Activated naive CD4-positive, alpha-beta T cell treated with anti-CD3 and anti-CD28 coated beads for 36 hours (primary cell): ENCODE data around the gene SRGAP2B. TPM values are rescaled to one million over a fixed set of nuclear protein-coding genes. Genes with fewer than 3 reads are reported as not detected.
"Not testable (repeated sequence)": the region's sequence is repeated elsewhere in the genome, so short reads cannot be mapped to it uniquely, and the experiment has no call there.

Experiments used
- CTCF ChIA-PET: fragments of 350-600 bp; sonication (Branson Sonifier 250); formaldehyde crosslinking; loops from one replicate; lab custom pipeline; 2021; ENCODE audit warnings: antibody characterized with exemption; lab: Charles Lee
- DNase-seq: peaks from one replicate; pipeline ENCODE4 v3.0.0-alpha.2; 2020
- H3K27ac Mint-ChIP-seq: one replicate; pipeline ENCODE4 v1.8.0; 2021; ENCODE audit warnings: mild to moderate bottlenecking, mixed read lengths
- H3K27me3 Mint-ChIP-seq: one replicate; pipeline ENCODE4 v1.8.0; 2021; ENCODE audit warnings: low read depth, mixed read lengths
- H3K36me3 Mint-ChIP-seq: one replicate; pipeline ENCODE4 v1.8.0; 2021; ENCODE audit warnings: low read depth, mixed read lengths
- H3K4me1 Mint-ChIP-seq: one replicate; pipeline ENCODE4 v1.8.0; 2021; ENCODE audit warnings: low read depth, mixed read lengths
- H3K4me3 Mint-ChIP-seq: one replicate; pipeline ENCODE4 v1.8.0; 2021; ENCODE audit warnings: mild to moderate bottlenecking, moderate library complexity, mixed read lengths
- H3K9me3 Mint-ChIP-seq: one replicate; pipeline ENCODE4 v1.8.0; 2021; ENCODE audit warnings: mixed read lengths
- intact Hi-C: fragments of 100-400 bp; cut with micrococcal nuclease; formaldehyde crosslinking; loops from one replicate; pipeline ENCODE4 v1.15.1; 2023
- total RNA-seq, 2 experiments: library from RNA; stranded (reverse); gene quantifications; one replicate each; pipeline ENCODE4 v1.2.3, GENCODE V29; 2021

The SRGAP2B gene
- total RNA-seq, 2 experiments from 2014 or later, result 22.4 to 24.2 TPM

DNA sequence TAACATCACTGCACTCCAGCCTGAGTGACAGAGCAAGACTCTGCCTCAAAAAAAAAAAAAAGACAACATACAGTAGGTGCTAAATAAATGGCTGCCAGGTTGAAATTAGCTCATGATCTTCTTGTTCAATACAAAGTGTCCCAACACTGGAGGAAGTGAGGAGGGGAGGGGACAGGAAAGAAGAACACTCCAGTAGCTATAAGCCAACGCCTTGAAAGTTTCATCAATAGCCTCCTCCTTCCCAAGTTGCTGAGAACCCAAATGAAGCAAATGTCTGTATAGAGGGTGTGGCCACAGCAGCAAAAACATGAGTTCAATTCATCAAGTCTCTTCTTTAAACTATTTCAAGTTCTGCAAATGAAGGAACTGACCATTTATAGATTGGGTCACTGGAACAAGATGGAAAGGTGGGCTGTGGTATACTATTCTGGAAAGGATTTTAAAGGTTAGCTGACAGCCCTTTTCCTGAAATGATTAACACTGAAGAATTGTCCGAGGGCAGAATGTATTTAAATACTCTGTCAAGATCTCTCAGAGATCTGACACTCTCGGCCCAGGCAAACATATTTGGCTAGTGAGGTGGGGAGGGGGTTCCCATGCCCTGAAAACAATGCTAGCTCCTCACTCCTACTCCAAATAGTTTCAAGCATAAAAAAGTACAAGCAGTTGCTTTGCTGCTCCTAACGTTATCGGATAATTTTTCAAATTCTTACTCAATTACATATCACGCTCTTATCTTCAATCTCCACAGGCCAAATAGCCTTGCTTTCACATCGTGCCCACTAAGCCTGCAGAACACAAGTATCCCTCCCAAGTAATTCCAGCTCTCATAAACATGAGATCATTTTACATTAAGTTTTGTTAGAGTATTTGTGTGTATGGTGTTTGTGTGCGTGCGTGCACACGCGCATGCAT lies 17.0 kb downstream of the SRGAP2B start:
- H3K27me3 Mint-ChIP-seq, H3K36me3 Mint-ChIP-seq, intact Hi-C loops, DNase-seq, H3K9me3 Mint-ChIP-seq, H3K4me3 Mint-ChIP-seq, CTCF ChIA-PET, H3K27ac Mint-ChIP-seq, H3K4me1 Mint-ChIP-seq: not testable (repeated sequence)

DNA sequence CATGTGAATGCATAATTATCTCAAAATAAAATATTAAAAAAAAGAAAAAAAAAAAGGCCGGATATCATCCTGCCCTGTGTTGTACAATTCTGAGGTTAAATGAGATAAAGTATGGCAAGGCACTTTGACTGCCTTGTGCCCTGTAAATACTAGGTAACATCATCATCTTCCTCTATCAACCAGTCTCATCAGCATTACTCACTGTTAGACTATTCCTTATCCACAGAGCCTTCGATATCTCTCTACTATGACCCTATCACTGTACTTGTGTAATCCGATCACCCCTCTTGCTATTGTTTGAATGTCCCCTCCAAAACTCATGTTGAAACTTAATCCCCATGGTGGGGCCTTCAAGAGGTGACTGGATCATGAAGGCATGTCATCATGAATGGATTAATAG lies 18.3 kb downstream of the SRGAP2B start:
- DNase-seq, H3K4me3 Mint-ChIP-seq, H3K4me1 Mint-ChIP-seq, H3K9me3 Mint-ChIP-seq, H3K27me3 Mint-ChIP-seq, intact Hi-C loops, CTCF ChIA-PET, H3K36me3 Mint-ChIP-seq, H3K27ac Mint-ChIP-seq: not testable (repeated sequence)

DNA sequence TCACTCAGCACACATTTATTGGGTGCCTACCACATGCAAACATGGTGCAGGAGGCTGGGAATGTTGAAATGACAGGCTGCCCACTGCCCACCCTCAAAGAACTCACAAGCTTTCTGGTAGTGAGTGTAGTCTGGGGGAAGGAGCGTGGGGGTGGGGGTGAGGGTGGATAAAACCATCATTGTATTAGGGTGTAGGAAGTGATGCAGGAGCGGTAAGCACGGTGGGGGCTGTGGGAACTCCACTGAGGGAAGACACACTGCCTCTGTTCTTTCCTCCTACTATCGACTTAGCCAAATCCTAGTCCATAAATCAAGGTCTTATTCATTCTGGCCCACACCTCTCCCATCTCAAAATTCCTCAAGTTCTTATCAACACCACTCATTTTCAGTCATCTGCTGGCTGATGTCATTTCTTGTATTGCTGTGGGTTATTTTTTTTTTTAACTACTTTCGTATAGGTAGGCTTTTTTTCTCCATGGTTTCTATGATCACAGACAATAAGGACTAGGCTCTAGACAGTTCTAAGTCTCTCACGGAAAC lies 21.0 kb downstream of the SRGAP2B start:
- H3K27me3 Mint-ChIP-seq, H3K4me1 Mint-ChIP-seq, H3K4me3 Mint-ChIP-seq, intact Hi-C loops, H3K36me3 Mint-ChIP-seq, DNase-seq, H3K9me3 Mint-ChIP-seq, CTCF ChIA-PET, H3K27ac Mint-ChIP-seq: not testable (repeated sequence)

DNA sequence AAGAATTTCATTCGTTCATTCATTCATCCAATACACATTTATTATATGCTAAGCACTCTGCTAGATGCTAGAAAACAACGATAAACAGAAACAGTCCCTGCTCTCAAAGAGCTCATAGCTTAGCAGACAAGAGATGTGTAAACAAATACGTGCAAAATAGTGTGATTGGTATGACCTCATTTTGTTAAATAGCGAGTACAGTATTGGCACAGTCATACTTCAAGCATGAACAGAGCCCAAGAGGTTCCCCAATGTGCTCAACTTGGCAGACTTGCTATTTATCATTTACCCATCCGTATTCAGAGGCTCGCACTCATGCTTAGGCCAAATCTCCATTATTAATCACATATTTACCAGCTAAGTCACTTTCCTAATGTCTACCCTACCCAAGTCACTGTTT lies 23.6 kb downstream of the SRGAP2B start:
- CTCF ChIA-PET, H3K27me3 Mint-ChIP-seq, DNase-seq, intact Hi-C loops, H3K27ac Mint-ChIP-seq, H3K4me1 Mint-ChIP-seq, H3K9me3 Mint-ChIP-seq, H3K4me3 Mint-ChIP-seq, H3K36me3 Mint-ChIP-seq: not testable (repeated sequence)

DNA sequence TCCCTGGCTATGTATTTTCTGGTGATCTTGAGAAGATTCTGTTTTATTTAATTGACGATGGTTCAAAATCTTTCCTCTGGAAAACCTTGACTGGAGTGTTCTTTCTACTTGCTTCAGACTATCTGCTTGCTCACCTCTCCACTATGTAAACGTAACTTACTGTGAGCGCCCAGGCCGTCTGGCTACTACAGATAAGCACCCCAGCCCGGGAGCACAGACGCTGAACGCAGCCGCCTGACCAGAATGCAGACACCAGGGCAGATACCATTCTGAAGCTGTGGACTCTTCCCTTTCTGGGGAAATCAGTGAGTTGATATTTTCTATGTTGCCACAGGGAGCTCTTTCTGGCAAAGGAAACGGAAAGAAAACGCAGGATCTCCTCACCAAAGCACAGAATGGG lies 28.6 kb downstream of the SRGAP2B start:
- DNase-seq, CTCF ChIA-PET, H3K4me3 Mint-ChIP-seq, H3K27me3 Mint-ChIP-seq, intact Hi-C loops, H3K4me1 Mint-ChIP-seq, H3K36me3 Mint-ChIP-seq, H3K27ac Mint-ChIP-seq, H3K9me3 Mint-ChIP-seq: not testable (repeated sequence)

DNA sequence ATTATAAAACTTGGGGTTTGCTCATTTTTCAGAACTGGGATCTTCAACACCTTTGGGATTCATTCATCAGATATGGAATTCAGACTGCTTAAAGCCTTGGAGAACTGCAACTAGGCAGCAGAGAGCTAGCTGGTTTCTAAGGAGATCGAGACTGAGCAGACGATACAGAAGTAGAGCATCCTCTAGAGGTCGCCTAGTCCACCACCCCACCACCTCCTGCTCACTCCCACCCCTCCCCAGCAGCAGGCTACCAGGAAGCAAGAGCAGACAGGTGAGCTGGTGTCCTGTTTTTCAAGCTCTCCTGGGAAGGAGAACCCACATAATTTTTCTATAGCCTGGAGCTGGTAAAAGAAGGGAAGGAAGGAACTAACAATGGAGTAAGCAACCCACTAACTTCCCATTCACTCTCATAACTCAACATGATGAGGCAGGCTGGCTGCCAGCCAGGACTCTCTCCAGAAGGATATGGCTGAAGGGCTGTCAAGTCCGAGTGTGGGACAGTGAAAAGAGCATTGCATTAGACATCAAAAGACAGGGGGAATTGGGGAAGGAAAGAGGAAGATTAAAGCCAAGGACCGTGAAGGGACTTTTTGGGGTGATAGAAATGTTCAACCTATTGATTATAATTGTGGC lies 29.8 kb downstream of the SRGAP2B start:
- H3K27me3 Mint-ChIP-seq, H3K36me3 Mint-ChIP-seq, intact Hi-C loops, H3K27ac Mint-ChIP-seq, H3K4me1 Mint-ChIP-seq, H3K9me3 Mint-ChIP-seq, CTCF ChIA-PET, DNase-seq, H3K4me3 Mint-ChIP-seq: not testable (repeated sequence)

DNA sequence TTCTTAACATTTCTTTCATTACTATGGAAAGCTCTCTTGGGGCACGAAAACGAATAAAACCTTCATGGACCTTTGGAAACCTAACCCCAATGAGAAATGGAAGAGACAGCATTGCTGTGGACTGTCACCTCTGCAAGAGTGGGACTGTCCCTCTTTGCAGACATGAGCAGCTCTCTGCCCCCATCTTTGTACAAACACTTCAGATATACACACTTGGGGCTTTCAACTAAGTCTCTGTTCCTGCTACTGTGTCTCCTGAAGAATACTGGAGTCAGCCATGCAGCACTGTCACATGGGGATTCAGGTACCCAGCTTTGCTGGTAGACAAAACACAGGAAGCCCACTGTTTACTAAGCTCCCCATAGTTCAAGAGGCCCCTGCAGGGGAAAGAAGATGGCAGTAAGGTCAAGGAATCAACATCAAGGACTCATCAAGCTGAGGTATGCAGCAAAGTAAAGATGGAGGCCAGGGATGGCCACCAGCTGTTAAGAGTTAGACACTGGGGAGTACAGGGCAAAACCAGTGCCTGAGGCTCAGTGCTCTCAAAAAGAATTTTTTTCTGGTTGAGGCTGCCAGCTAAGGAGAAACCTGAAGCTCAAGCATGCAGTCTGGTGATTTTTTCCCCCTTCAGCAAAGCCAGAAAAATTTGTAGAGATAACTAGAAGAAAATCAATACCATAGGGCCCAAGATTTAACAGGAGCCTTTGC lies 31.0 kb downstream of the SRGAP2B start:
- CTCF ChIA-PET, H3K27me3 Mint-ChIP-seq, H3K27ac Mint-ChIP-seq, H3K4me1 Mint-ChIP-seq, H3K36me3 Mint-ChIP-seq, H3K9me3 Mint-ChIP-seq, H3K4me3 Mint-ChIP-seq, intact Hi-C loops: not testable (repeated sequence)
- peak; percentile 3 for DNase-seq

DNA sequence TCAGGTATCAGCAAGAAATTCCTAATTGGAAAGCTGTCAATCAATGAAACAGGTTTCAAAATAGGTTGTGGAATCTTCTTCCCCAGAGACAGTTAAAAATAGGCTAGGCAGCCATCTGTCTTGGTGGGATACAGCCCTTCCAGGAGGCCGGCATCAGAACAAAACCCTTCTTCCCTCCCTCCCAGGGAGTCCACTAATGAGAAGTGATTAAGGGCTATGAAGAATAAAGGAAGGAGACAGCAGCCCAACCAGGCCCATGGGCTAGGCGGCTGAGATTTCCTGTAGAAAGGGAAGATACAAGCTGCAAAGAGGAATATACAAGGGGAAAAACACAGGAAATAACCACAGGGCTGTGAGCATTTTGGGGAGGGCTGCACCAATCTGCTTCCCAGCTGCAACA lies 31.8 kb downstream of the SRGAP2B start:
- H3K9me3 Mint-ChIP-seq, DNase-seq, CTCF ChIA-PET, H3K4me1 Mint-ChIP-seq, H3K27ac Mint-ChIP-seq, H3K36me3 Mint-ChIP-seq, H3K27me3 Mint-ChIP-seq, H3K4me3 Mint-ChIP-seq, intact Hi-C loops: not testable (repeated sequence)

DNA sequence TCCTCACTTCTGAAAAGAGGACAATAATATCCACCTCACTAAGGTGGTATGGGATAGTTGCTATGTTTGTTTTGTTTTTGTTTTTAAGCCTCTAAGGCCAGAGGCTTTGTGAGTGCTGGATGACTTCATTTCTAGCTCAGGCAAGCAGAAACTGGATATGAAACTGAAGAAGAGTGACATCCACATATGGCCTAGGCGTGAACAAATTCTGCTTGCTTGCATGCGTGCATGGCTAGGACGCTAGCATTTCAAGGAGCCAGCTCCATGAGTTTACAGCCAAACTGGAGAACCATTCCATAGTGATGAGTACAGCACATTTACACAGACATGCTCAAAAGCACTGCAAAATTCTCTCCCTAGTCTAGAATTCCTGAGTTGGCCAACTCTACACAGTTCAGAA lies 36.9 kb downstream of the SRGAP2B start:
- H3K27ac Mint-ChIP-seq, intact Hi-C loops, H3K4me3 Mint-ChIP-seq, CTCF ChIA-PET, H3K4me1 Mint-ChIP-seq, H3K27me3 Mint-ChIP-seq, H3K9me3 Mint-ChIP-seq, H3K36me3 Mint-ChIP-seq, DNase-seq: not testable (repeated sequence)

DNA sequence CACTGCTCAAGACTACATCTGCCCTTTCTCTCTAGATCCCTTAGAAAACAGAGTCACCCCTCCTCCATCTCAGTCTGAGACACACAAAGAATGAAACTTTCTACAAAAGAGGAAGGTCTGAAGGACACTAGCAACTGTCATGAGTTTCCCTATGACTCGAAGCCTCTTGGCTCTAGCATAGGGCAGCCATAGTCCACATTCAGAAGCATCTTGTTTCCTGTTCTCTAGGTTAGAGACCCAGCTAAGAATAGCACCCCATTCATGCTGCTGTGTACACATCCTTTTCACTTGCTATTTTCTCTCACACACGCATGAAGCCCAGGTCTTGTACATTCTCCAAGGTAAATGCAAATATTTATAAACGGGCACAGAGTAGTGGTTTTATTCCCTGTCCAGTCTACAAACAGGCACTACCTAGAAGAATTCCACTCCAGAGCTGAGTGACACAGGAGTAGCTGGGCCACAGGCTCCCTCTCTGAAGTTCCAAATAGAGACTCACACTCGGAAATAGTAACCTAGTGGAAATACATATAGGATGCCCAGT lies 39.8 kb downstream of the SRGAP2B start:
- not testable (repeated sequence) for H3K27me3 Mint-ChIP-seq

DNA sequence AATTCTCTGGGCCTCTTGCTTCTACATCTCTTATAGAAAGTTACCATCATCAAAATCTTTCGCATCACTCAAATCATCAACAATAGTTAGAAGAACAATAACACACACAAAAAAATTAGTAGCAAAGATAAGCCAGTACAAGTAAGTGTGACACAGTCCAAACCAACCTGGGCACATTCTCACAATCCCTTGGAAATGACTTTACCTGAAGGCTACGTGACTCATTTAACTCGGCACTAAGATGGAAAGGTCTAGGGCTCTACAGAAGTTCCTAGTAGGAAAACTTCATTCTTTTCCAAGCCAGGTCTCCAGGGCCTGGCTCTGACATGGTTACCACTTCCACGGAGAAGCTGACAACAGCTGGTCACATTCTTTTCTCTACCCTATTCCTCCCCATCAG lies 41.7 kb downstream of the SRGAP2B start:
- H3K27me3 Mint-ChIP-seq, H3K27ac Mint-ChIP-seq, CTCF ChIA-PET, DNase-seq, H3K4me3 Mint-ChIP-seq, intact Hi-C loops, H3K9me3 Mint-ChIP-seq, H3K36me3 Mint-ChIP-seq, H3K4me1 Mint-ChIP-seq: not testable (repeated sequence)

More for the DNA sequence above, 39.8 kb downstream of the SRGAP2B start:
- DNase-seq, CTCF ChIA-PET, H3K4me1 Mint-ChIP-seq, intact Hi-C loops, H3K27ac Mint-ChIP-seq, H3K4me3 Mint-ChIP-seq, H3K36me3 Mint-ChIP-seq, H3K9me3 Mint-ChIP-seq: not testable (repeated sequence)

DNA sequence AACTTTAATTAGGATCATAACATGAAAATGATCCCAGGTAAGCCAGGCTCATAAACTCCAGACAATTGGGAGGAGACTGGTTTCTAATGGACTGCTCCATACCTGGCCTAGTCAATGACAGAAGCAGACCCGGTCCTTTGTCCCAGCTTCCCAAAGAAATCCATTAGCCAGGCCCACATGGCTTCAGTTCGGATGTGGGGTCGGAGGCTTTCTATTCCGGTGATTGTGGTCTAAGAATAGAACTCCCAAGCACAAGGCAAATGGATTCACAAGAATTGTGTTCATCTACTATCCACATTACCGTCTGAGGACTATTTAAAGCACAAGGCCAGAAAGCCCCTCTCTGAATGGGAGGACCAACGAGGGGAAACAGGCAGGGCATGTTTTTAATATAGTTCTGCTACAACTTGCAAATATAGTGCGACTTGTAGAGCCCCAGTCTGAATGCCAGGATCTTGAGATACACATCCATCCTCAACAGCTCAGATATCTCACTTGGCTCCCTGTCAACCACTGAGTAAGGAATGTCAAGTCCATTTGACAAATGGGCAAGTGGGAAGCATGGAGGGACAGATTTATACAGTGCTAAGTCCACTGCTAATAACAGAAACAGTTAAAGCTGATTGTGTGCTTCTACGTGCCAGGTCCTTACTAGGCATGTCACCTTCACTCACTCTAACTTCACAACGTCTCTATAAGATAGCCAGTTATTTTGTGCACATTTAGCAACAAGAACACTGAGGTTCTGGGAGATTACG lies 42.9 kb downstream of the SRGAP2B start:
- H3K27me3 Mint-ChIP-seq, H3K9me3 Mint-ChIP-seq, H3K4me1 Mint-ChIP-seq, intact Hi-C loops, CTCF ChIA-PET, H3K36me3 Mint-ChIP-seq, DNase-seq, H3K4me3 Mint-ChIP-seq, H3K27ac Mint-ChIP-seq: not testable (repeated sequence)
